ENCODE measurements around the gene GALNTL6.

DNA sequence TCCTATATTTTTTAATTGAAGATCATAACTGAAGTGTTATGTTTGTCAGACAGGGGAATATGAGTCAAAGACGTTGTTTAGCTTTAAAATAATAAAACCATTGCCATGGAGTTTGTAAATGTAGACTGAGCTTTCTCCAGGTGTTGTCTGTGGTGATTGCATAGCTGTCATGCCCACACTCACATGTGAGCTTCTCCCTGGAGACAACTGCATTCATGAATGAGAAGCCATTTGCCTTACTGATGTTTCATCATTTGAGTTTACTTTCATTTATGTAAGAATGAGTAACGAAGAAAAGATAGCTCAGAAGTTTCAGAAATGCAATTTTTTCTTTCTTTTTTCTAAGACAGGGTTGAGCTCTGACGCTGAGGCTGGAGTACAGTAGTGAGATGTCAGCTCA, 339.1 kb downstream of the GALNTL6 start:
- TF ChIP-seq, protein P1, sequence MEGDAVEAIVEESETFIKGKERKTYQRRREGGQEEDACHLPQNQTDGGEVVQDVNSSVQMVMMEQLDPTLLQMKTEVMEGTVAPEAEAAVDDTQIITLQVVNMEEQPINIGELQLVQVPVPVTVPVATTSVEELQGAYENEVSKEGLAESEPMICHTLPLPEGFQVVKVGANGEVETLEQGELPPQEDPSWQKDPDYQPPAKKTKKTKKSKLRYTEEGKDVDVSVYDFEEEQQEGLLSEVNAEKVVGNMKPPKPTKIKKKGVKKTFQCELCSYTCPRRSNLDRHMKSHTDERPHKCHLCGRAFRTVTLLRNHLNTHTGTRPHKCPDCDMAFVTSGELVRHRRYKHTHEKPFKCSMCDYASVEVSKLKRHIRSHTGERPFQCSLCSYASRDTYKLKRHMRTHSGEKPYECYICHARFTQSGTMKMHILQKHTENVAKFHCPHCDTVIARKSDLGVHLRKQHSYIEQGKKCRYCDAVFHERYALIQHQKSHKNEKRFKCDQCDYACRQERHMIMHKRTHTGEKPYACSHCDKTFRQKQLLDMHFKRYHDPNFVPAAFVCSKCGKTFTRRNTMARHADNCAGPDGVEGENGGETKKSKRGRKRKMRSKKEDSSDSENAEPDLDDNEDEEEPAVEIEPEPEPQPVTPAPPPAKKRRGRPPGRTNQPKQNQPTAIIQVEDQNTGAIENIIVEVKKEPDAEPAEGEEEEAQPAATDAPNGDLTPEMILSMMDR (IDR thresholded peaks at IDR 0.05) = no peak
- no peak for TF ChIP-seq EP300 (IDR thresholded peaks at IDR 0.05)
